ENCODE data around the gene BCL7A. TPM values are rescaled to one million over a fixed set of nuclear protein-coding genes. Genes with fewer than 3 reads are reported as not detected.

The BCL7A gene
- polyA plus RNA-seq, 1 of the 3 experiments (the other 2 are of a cell fraction), result 34.0 TPM

- H3K4me1 ChIP-seq (ENCODE audit: control insufficient read depth in 1 of 2, insufficient read depth in 2 of 2, low read depth in 1 of 2, low read length in 1 of 2), result peaks cover 0 to 9% of the 10 kb centered on the region in 2 experiments; a peak in 2 of 4 replicates
- CTCF ChIA-PET, result no interaction called here
- whole genome bisulfite sequencing (ENCODE audit: low lambda C conversion rate), result 98% methylated on average over 5 of the region's 5 CpGs
Measured at GRCh38 chr12:121976950-121977349, 44.7 kb upstream of the BCL7A start.

DNA sequence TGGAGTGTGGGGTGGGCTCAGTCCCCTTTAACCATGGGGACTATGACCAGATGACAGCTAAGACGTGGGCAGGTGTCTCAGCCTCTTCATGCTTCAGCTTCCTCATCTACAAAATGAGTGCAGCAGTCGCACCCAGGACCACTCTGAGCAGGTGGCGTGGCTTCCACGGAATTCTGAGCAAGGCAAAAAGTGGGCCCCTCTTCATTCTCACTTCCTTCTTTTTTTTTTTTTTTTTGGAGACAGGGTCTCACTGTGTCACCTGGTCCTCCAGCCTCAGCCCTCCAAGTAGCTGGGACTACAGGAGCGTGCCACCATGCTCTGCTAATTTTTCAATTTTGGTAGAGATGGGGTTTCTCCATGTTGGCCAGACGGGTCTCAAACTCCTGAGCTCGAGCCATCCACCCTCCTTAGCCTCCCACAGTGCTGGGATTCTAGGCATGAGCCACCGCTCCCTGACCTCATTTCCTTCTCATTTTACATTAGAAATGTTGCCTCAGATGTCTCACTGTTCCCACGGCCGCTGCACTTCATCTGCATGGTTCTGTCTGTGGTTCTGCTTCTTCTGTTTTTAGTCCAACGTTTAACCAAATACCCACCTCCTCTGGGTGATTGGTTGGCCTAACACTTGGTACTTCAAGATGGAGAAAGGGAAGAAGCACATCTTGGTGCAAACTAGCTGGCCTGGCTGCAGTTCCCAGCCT is 41.3 kb upstream of the BCL7A start:
- H3K4me1 ChIP-seq (ENCODE audit: control insufficient read depth in 1 of 2, insufficient read depth in 2 of 2, low read depth in 1 of 2, low read length in 1 of 2), result peaks cover 0 to 7% of the 10 kb centered on the region in 2 experiments; a peak in 1 of 4 replicates
- no peak for TF ChIP-seq SIN3A (IDR thresholded peaks at IDR 0.05; ENCODE audit: borderline replicate concordance, low read depth, low read length)
- TF ChIP-seq, protein P1, sequence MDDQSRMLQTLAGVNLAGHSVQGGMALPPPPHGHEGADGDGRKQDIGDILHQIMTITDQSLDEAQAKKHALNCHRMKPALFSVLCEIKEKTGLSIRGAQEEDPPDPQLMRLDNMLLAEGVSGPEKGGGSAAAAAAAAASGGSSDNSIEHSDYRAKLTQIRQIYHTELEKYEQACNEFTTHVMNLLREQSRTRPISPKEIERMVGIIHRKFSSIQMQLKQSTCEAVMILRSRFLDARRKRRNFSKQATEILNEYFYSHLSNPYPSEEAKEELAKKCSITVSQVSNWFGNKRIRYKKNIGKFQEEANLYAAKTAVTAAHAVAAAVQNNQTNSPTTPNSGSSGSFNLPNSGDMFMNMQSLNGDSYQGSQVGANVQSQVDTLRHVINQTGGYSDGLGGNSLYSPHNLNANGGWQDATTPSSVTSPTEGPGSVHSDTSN (IDR thresholded peaks at IDR 0.05), result no peak
- no peak for TF ChIP-seq JUND (IDR thresholded peaks at IDR 0.05)
- TF ChIP-seq MXI1 (IDR thresholded peaks at IDR 0.05; ENCODE audit: low read depth, low read length), result no peak
- no peak for TF ChIP-seq NRF1 (IDR thresholded peaks at IDR 0.05; ENCODE audit: low read depth, low read length)
- TF ChIP-seq ELF1 (IDR thresholded peaks at IDR 0.05), result no peak
- no peak for TF ChIP-seq TEAD4 (IDR thresholded peaks at IDR 0.05; ENCODE audit: borderline replicate concordance, insufficient read depth)
- TF ChIP-seq TAF1 (IDR thresholded peaks at IDR 0.05; ENCODE audit: borderline replicate concordance, low read depth, low read length), result no peak
- TF ChIP-seq ZBTB33 (IDR thresholded peaks at IDR 0.05; ENCODE audit: borderline replicate concordance, low read depth), result no peak
- TF ChIP-seq, protein P2, sequence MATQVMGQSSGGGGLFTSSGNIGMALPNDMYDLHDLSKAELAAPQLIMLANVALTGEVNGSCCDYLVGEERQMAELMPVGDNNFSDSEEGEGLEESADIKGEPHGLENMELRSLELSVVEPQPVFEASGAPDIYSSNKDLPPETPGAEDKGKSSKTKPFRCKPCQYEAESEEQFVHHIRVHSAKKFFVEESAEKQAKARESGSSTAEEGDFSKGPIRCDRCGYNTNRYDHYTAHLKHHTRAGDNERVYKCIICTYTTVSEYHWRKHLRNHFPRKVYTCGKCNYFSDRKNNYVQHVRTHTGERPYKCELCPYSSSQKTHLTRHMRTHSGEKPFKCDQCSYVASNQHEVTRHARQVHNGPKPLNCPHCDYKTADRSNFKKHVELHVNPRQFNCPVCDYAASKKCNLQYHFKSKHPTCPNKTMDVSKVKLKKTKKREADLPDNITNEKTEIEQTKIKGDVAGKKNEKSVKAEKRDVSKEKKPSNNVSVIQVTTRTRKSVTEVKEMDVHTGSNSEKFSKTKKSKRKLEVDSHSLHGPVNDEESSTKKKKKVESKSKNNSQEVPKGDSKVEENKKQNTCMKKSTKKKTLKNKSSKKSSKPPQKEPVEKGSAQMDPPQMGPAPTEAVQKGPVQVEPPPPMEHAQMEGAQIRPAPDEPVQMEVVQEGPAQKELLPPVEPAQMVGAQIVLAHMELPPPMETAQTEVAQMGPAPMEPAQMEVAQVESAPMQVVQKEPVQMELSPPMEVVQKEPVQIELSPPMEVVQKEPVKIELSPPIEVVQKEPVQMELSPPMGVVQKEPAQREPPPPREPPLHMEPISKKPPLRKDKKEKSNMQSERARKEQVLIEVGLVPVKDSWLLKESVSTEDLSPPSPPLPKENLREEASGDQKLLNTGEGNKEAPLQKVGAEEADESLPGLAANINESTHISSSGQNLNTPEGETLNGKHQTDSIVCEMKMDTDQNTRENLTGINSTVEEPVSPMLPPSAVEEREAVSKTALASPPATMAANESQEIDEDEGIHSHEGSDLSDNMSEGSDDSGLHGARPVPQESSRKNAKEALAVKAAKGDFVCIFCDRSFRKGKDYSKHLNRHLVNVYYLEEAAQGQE (IDR thresholded peaks at IDR 0.05; ENCODE audit: low read depth, low read length), result no peak
- H3K9me2 ChIP-seq, result no peaks in the 10 kb centered on the region
- no peak overlapping the region for H3K9ac ChIP-seq
- no peaks in the 10 kb centered on the region for H3K79me2 ChIP-seq (ENCODE audit: insufficient read depth)
- H3K27me3 ChIP-seq (ENCODE audit: insufficient read depth), result no peaks in the 10 kb centered on the region
- WGBS (ENCODE audit: low lambda C conversion rate), result 85% methylated on average over 10 of the region's 11 CpGs
- H3K9me3 ChIP-seq, result no peaks in the 10 kb centered on the region
- H3F3A ChIP-seq (replicated peaks; ENCODE audit: insufficient read depth), result no peaks in the 10 kb centered on the region
- no peak overlapping the region for H3K4me3 ChIP-seq (ENCODE audit: low read depth in 2 of 2, low read length in 1 of 2)
- no peaks in the 10 kb centered on the region for H3K36me3 ChIP-seq (replicated peaks in 1 of 2; ENCODE audit: control insufficient read depth in 1 of 2, insufficient read depth in 2 of 2, low read length in 1 of 2)
- DNase-seq, result no peak
- POLR2A ChIA-PET, result no interaction called here
- peak overlapping the region; percentile 70; the same call in 1 of the 2 replicates for H2AFZ ChIP-seq (ENCODE audit: low read depth)
- H3K4me2 ChIP-seq, result no peak overlapping the region
- H4K20me1 ChIP-seq (ENCODE audit: insufficient read depth), result no peaks in the 10 kb centered on the region
- CTCF ChIA-PET, result interaction anchor here (0.6 kb wide), 1 partner anchor 92 kb away, joined by 3 read pairs; no protein-coding TSS in a partner anchor
- H3K27ac ChIP-seq (ENCODE audit: low read depth in 2 of 2, low read length in 1 of 2), result no peak overlapping the region

More at GRCh38 chr12:121976950-121977349, 44.7 kb upstream of the BCL7A start:
- Histone ChIP-seq H2AFZ (ENCODE audit: low read depth) (no peak overlapping the region), H3K9me2 (no peaks in the 10 kb centered on the region), H3F3A (replicated peaks; ENCODE audit: insufficient read depth) (peaks cover under 1% of the 10 kb centered on the region), H3K27ac (ENCODE audit: low read depth in 2 of 2, low read length in 1 of 2) (no peak overlapping the region), H3K4me3 (ENCODE audit: low read depth in 2 of 2, low read length in 1 of 2) (no peak overlapping the region), H3K79me2 (ENCODE audit: insufficient read depth) (no peaks in the 10 kb centered on the region), H3K36me3 (replicated peaks in 1 of 2; ENCODE audit: control insufficient read depth in 1 of 2, insufficient read depth in 2 of 2, low read length in 1 of 2) (no peaks in the 10 kb centered on the region), H4K20me1 (ENCODE audit: insufficient read depth) (no peaks in the 10 kb centered on the region), H3K4me2 (no peak overlapping the region), H3K9me3 (no peaks in the 10 kb centered on the region), H3K9ac (no peak overlapping the region), H3K27me3 (ENCODE audit: insufficient read depth) (no peaks in the 10 kb centered on the region)
- POLR2A ChIA-PET, result no interaction called here
- DNase-seq, result no peak
- no peak for TF ChIP-seq NRF1 (IDR thresholded peaks at IDR 0.05; ENCODE audit: low read depth, low read length)
- no peak for TF ChIP-seq MEF2A (IDR thresholded peaks at IDR 0.05; ENCODE audit: borderline replicate concordance, low read depth)
- no peak for TF ChIP-seq GATA2 (CRISPR knock-in tag; IDR thresholded peaks at IDR 0.05)
